Fibroblast of peridontal ligament (primary cell): ENCODE data around the gene RGS7BP.

Experiments used
- DNase-seq: peaks from one replicate; pipeline ENCODE4 v3.0.0-alpha.2; 2010; ENCODE audit errors: extremely low read depth

Gene RGS7BP

DNA sequence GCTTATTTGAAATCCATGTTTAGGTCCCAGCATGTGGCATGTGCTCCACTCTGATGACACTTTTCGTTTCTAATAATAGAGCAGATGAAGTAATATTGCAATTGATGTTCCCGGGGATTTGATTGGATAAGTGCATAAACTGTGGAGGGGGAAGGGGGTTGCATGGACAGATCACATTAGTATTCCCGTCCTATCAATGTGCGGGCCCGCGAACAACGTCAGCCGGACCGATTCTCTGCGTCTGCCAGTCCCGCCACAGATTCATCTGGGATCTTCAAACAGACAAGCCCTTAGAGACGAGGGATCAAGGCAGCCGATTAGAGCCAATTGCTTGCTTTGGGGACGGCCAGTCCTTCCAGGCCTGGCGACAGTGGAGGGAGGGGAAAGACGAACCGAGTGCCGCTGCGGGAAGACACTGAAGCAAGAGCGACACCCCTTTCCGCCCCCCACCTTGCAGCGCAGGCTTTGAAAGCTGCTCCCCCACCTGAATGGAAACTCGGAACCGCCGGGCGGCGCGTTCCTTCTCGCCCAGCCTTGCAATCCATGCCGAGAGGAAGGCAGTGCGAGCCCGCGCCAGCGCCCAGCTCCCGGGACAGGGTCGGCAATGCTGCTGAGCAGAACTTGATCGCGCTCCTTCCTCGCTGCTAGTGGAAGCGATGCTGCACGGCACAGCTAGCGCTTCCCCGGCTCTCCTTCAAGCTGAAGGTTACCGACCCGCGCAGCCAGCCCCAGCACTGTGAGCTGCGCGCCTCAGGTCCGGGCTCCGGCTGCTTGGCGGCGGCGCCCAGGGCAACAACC lies at the start of gene RGS7BP:
Gene RGS7BP, plus strand, starts transcription at position 247 of the 798 bp plus-strand sequence. CDS start 610 bp downstream, outside the sequence.
- peak; percentile 8 for DNase-seq

DNA sequence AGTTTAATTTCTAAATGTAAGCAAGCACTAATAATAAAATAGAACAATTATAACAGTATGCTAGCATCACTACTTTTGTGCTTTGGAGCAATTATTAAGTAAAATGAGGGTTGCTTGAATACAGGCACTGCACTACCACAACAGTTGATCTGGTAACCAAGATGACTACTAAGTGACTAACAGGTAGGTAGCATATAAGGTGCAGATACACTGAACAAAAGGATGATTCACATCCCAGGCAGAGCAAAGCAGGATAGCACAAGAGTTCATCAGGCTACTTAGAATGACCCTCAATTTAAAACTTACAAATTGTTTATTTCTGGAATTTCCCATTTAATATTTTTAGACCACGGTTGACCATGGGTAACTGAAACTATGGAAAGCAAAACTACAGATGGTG lies 48.0 kb upstream of the RGS7BP start:
- no peak for DNase-seq

DNA sequence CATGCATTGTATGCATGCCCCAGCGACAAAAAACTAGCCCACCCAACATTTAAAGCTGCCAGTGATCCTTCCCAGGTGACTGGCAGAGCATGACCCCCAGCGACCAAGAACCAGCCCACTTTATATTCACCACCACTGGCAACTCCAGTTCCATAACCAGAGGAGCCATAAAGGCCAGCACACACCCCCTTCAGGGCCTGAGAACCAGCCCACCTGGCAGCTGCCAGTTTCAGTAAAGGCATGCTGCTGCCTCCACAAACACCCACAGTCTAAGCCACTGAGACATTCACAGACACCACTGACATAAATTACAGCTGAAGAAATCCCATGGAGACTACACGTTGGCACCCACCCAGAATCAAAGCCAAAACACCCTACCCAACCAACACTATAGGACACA lies 46.9 kb upstream of the RGS7BP start:
- no peak for DNase-seq

DNA sequence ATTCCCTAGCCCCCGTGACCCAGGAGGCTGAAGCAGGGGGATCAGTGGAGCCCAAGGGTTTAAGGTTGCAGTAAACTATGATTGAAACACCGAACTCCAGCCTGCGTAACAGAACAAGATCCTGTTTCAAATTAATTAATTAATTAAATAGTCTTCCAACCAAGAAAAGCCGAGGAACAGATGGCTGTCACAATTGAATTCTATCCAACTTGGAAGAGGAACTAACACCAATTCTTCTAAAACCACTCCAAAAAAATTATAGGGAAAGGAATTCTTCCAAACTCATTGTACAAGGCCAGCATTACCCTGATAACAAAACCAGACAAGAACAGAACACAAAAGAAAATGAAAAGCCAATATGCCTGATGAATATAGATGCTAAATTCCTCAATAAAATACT lies 43.4 kb upstream of the RGS7BP start:
- no peak for DNase-seq

DNA sequence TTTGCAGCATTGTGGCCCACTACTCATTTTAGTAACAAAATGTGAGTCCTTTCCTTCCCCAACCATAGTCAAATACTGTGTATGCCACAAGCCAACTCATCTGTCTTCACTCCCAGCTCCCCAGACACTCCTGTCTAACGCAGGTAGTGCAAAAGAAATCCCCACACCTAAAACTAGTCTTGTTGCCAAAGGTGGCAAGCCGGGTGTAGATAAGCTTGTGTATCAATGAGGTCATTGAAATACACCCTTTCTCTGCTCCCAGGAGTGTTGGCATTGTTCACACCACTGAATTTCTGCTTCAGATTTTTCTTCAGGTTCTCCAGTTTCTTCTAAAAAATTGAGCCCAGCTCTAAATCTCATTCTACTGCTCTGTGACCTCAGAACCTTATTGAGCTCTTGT lies 19.7 kb upstream of the RGS7BP start:
- no peak for DNase-seq

DNA sequence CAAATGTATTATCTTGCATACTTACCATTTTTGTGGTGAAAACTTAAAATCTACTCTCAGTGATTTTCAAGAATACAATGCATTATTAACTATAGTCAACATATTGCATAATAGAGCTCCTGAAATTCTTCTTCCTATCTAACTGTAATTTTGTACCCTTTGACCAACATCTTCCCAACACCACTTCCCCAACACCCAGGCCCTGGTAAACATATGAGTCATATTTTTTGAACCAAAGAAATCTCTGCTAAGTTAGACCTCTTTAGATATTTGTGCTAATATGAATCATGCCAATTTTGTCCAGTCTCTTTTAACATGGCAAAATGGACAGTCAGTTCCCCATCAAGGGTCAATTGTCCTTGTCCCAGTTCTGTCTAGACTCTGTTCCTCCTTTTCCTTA lies 18.5 kb upstream of the RGS7BP start:
- no peak for DNase-seq

DNA sequence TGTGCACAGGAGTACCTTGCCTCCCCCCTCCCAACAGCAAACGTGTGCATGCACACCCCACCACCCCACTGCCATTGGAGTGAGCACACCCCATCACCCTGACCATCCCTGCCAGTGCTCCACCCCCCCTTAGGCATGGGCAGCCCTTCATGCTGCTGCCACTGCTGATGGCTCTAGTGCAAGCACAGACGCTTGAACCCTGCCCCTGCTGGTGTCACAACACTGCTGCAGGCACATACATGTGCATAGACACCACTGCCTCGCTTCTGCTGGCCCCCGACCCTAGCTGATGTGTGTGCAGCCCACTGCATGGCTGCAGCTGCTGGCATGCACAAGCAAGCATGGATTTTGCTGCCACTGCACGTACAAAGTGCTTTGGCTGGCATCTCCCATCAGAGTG lies 16.0 kb upstream of the RGS7BP start:
- DNase-seq, result no peak

DNA sequence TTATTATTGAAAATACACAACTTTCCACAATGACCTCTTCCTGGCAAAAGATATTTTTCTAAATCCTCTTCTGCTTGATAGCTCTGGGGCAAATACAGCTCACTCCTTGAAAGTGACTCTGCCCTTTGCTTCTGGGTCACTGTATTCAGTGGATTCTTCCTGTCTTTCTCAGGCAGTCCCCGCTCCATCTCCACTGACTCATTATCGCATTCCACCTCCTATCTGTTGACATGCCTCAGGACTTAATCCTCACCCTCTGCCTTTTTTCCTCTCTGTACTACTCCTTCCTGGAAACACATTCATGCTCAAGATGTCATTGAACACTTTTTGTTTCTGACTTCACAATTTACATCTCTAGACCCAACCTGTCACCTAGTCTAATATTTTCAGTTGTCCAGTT lies 8.4 kb upstream of the RGS7BP start:
- no peak for DNase-seq

DNA sequence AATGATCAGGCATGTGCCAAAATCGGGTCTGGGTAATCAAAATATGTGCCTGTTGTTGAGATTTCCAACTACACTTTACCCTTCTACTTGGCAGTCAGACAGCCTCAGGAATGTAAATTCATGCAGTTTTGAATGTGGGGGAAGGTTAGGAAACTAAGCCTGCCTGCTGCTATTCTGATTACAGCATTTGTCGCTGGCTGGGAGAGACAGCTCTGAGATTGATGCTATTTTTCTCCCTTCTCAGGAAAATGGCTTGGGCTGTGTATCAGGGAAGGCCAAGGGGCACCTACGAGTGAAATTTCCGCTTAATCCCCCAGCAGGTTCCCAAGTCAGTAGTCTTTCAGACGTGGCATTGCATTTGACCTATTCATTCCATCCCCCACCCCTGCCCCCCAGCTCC lies 3.6 kb upstream of the RGS7BP start:
- no peak for DNase-seq

DNA sequence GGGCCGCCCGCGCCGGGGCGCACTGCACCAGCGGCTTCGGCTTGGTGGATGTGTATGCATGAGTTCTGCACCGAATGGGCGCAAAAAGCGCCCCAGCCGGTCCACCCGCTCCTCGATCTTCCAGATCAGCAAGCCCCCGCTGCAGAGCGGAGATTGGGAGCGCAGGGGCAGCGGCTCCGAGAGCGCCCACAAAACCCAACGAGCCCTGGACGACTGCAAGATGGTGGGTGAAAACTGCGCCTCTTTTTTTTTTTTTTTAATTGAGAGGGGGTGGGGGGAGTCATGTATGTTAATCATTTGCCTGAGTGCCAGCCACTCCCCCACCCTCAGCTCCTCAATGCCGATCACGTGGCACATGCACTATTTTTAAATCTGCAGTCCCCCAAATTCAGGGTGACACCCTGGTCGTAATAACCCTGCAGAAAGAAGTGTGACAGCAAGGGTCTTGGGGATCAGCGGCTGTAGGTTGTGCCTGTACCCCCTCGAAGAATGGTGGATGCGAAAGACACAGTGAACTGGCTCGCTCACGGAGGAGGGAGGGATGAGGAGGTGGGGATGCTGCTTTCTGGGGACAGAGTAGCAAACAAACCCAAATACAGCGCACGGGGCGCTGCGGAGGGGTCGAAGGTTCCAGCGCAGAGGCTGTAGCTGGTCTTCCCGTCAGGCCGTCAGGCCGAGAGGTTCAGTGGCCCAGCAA lies 900 bp downstream of the RGS7BP start:
- no peak for DNase-seq

DNA sequence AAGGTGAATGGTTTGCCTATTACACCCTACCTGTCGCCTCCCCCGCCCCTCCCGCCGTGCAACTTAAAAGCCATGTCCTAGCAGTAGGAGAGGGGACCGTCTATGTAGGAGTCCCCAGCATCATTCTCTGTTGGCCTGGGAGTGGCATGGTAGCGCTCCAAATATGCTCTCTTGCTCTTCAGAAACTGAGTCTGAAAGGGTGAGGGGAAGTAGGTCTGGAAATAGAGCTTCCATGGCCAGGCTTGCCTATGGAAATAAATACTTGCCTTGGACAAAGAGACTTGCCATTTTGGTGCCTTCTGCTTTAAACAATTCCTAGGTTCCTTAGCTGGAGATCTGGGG lies 1.4 kb downstream of the RGS7BP start:
- no peak for DNase-seq

DNA sequence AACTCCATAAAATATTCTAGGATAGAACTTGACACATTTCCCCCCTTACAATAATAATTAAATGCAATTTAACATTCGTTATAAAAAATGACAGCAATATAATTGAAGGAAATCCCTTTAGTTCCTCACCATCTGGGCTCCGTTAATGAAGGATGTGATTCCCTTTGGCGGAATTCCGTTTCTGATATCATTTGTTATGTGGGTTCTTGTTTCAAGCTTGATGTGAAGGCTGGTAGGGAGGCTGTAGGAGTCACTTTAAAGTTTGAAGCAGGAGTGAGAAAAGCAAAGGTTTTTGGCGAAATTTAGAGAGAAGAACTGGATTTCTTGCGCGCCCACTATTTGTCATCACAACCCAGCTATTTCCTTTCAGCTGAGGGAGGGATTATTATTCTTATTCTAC lies 4.0 kb downstream of the RGS7BP start:
- no peak for DNase-seq

DNA sequence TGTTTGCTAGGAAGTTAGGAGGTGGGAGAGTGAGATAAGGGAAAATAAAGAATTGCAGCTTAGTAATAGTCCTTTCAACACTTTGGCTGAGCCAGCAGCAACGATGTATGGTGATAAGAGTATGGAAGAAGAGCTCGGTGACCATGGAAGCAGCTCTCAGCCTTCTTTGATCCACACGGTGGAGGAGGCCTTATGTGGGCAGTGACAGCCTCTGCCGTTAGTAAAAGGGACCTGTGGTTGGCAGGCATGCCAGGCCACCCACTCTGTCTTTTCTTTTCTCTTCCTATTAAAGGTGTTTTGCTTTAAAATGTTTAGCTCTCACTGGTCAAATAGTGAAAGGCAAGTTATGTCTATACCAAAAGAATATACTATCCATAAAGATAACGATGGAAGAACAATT lies 7.7 kb downstream of the RGS7BP start:
- DNase-seq, result no peak

DNA sequence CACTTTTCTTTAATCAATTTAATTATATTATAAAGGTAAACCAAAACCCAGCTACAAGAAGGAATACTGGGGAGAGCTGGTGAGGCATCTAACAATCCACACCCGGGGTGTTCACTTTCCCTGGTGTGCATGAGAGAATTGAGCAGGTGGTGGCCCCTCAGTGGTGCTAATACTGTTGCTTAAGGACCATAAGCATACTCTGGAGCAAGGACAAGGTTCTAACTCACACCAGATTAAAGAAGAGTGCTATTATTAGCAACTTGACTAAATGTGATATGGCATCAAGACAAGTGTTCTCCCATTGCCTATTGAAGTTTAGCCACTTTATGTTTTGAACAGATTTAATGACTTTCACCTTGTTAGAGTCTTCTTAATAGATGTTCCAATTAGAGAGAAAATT lies 8.8 kb downstream of the RGS7BP start:
- DNase-seq, result no peak

DNA sequence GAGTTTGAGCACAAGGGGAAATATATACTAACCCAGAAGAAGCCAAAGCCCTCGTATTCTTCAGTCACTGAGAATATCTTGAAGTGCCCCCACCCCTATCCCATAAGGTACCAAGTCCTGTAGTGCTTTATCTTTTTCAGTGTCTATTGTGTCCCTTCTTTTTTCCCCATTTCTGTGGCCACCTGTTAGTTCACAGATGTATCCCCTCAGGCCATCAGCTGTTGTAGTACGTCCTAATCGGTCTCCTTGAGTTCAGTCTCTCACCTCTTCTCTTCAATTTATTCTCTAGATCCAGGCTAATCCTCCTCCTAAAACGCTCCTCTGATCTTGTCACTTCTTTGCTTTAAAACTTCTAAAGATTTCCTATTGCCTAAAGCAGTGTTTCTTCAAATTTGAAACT lies 10.4 kb downstream of the RGS7BP start:
- no peak for DNase-seq

DNA sequence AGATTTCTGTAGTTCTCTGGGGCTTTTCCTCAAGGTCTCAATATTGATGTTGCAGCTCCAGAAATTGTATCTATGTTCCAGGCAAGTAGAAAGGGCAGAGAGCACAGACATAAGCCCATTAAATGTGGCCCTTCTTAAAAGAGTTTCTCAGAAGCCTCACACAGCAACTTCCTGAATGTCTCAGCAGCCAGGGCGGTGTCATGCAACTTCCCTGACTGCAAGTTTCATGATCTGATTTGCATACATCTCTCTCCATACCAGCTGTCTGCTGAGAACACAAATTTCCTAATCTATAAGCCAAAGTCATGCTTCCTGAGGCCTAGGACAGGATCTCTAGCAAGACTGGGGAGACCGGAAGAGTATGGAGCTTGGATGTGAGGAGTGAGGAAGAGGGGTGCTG lies 13.0 kb downstream of the RGS7BP start:
- DNase-seq, result no peak

DNA sequence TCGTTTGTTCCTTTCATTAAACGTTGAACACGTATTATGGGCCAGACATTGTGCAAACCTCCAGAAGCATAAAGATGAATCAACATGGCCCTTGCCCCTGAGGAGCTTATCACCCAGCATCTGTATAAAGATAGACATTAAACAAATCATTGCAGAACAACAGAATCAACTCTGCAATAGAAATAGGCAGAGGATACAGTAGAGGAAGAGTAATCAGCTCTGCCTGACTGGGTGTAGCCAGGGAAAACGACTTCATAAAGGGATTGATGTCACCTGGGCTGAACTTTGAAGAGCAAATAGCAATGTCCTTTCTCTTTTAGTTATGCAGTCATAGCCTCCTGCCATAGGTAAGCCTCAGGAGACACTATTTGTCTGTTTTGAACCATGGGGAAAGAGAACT lies 13.4 kb downstream of the RGS7BP start:
- DNase-seq, result no peak

DNA sequence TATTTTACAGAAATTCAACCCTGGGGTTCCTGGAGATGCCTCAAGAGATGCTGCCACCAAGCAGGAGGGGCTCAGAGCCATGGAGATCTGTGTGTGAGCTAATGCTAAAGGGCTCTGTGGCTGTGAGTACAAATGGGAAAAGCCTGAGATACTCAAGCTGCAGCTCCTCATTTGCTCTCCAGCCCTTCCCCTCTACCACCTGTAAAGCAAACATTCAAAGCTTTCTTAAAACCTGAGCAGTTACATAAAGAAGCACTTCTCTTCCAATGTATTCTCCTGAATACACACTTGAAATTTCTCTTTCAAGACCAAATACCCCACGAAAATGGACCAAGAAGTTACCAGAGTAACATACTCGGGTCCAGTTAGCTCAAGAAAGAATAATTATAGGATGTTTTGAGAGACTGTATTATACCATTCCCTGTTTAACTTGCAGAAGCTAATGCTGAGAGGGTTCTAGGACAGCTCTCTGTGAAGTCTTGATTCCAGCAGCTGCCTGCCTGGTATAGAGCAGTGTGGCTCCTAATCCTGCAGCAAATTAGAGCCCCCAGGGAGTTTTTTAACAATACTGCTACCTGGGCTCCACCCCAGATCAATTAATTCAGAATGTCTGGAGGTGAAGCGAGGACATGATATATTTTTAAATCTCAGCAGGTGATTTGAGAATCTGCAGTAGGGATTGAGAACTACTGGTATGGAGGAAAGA lies 21.1 kb downstream of the RGS7BP start:
- no peak for DNase-seq

DNA sequence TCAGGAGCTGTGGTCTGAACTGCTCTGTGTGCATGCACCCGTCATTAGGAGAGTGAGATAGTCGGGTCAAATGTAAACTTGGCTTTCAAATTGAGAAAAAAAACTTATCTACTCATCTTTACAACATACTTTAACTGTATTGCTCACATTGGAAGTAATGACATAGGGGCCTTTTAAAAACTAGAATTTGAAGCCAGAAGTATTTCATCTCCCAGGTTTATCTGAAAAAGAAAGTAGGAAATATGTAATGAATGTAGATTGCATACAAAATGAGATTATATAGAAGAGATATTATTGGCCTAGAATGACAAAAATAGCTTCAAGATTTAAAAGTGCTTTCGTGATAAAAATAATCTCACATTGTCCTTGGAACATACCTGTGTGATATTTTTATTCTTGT lies 24.3 kb downstream of the RGS7BP start:
- DNase-seq, result no peak

DNA sequence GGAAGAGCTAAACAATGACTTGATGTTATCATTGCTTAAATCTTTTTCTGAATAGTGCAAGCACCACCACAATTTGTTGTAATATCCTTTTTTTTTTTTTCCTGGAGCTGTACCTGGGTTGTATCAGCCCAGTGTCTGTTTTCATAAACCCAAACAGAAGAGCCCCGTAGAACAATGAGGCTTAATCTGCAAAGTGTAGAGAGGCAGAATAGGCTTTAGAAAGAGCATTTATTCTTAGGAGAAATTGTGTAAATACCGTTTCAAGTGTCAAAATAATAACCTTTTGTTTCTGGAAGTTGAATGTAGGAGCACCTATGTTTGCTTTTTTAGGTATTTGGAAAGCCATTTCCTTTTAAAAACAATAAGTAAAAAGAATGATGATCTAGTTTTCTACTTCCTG lies 26.4 kb downstream of the RGS7BP start:
- DNase-seq, result no peak

DNA sequence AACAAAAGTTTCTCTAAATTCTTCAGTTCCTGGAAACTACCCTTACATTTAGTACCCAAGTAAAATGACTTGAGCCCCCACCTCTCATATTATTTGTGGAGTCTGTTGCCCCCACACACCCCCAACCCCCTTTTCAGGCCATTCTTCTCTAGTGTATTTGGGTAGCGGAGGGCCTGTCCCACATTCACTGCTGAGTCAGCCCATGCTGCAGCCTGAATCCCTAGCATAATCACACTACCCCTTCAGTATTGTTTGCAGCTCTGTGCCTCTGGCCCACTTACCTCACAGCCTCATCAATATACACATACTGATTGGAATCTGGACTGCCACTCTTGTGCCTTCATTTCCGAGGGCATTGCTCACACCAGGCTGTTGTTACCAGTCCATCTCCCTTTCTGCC lies 26.8 kb downstream of the RGS7BP start:
- no peak for DNase-seq

DNA sequence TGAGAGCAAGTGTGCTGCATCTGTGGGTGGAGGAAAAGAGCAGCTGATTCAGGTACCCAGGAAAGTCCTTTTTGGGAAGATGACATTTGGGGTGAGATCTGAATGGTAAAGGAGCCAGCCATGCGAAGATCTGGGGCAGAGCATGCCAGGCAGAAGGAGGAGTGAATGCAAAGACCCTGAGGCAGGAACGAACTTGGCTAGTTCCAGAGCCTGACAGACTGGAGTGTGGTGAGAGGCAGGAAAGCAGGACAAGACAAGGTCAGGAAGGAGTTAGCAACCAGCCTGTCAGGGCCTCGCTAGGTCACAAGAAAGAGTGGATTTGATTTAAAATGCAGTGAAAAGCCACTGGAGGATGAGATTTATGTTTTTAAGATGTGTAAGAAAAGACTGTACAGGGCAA lies 28.2 kb downstream of the RGS7BP start:
- no peak for DNase-seq

DNA sequence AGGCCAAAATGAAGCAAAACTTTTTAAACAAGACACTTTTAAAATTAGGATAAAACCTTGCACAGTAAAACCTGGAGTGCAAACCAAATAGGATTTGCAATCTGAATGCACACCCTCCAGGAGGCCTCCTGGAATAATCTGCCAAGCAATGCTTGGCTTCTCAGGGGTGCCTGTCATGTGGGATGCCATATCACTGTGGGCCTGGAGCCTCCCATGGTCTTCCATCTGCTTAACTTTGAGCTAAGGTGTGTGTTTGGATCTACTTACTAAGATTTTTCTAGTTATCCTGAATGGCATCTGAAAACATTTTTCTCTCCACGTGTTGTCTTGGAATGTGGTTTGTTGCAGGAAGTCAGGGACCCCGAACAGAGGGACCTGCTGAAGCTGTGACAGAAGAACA lies 52.1 kb downstream of the RGS7BP start:
- DNase-seq, result no peak
